ENCODE measurements around the gene LRRTM4. TPM values are rescaled to one million over a fixed set of nuclear protein-coding genes. Genes with fewer than 3 reads are reported as not detected.

The LRRTM4 gene
- polyA plus RNA-seq, 1 donor (not counting 4 experiments of a cell fraction or from before 2014, with no cell fraction given) = not detected

DNA sequence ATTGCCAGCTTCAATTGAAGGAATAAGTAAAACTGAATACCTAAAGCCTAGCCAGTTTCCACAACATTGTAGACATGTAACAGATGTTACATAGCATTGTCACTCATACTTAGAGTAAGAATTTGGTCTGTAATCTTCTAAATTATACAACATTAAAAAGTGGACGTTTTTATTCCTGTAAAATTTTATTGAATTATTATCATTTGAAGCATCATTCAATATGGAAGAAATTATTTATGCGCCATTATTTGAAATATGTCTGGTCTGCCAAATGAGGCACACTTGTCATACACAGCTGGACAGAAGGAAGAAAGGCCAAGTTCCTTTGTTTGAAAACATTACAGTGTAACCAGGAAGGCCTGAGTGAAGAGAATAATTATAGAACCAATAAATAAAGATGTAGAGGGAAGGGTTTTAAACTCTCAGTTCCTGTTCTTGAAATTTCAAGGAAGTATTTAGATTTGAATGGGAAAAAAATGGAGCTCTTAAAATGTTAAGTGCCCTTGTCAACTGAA lies 575.5 kb downstream of the LRRTM4 start:
- H3K79me2 ChIP-seq (ENCODE audit: control insufficient read depth, insufficient read depth, low read length) = no peaks in the 10 kb centered on the region
- no peaks in the 10 kb centered on the region for H3K9me1 ChIP-seq (ENCODE audit: control insufficient read depth, extremely low read depth, insufficient read depth, low read length)
- no peak overlapping the region for H2AFZ ChIP-seq (ENCODE audit: control insufficient read depth, low read length)
- H3K27ac ChIP-seq (ENCODE audit: control insufficient read depth, insufficient read depth, low read length) = no peak overlapping the region
- no peaks in the 10 kb centered on the region for H3K36me3 ChIP-seq (ENCODE audit: control insufficient read depth in 2 of 2, extremely low read depth in 1 of 2, insufficient read depth in 2 of 2, low read length in 2 of 2)
- TF ChIP-seq, protein P1, sequence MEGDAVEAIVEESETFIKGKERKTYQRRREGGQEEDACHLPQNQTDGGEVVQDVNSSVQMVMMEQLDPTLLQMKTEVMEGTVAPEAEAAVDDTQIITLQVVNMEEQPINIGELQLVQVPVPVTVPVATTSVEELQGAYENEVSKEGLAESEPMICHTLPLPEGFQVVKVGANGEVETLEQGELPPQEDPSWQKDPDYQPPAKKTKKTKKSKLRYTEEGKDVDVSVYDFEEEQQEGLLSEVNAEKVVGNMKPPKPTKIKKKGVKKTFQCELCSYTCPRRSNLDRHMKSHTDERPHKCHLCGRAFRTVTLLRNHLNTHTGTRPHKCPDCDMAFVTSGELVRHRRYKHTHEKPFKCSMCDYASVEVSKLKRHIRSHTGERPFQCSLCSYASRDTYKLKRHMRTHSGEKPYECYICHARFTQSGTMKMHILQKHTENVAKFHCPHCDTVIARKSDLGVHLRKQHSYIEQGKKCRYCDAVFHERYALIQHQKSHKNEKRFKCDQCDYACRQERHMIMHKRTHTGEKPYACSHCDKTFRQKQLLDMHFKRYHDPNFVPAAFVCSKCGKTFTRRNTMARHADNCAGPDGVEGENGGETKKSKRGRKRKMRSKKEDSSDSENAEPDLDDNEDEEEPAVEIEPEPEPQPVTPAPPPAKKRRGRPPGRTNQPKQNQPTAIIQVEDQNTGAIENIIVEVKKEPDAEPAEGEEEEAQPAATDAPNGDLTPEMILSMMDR (optimal IDR thresholded peaks at IDR 0.05 in 1 of 3, IDR thresholded peaks at IDR 0.05 in 1 of 3, conservative IDR thresholded peaks at IDR 0.05 in 1 of 3; ENCODE audit: extremely low read depth in 1 of 3, insufficient read depth in 2 of 3, low read length in 3 of 3) = no peak
- TF ChIP-seq EZH2 (IDR thresholded peaks at IDR 0.05; ENCODE audit: low read length) = no peak
- H3K4me3 ChIP-seq (ENCODE audit: control insufficient read depth in 2 of 3, extremely low read depth in 1 of 3, insufficient read depth in 2 of 3, low read depth in 1 of 3, low read length in 3 of 3) = no peak overlapping the region
- dilution Hi-C loops (cut with MboI; ENCODE audit: extremely low pct_ligation_motif_present, low sequenced_read_pairs) = no loop called here
- no peak overlapping the region for H3K9ac ChIP-seq (ENCODE audit: control insufficient read depth, extremely low read depth, insufficient read depth, low read length)
- H4K20me1 ChIP-seq (ENCODE audit: control insufficient read depth, extremely low read depth, insufficient read depth, low read length) = no peaks in the 10 kb centered on the region
- H3K4me2 ChIP-seq (ENCODE audit: control insufficient read depth, extremely low read depth, insufficient read depth, low read depth, low read length) = no peak overlapping the region
- FAIRE-seq (no peak), DNase-seq (ENCODE audit: low read depth, low spot score) (no peak)
- no peaks in the 10 kb centered on the region for H3K4me1 ChIP-seq (ENCODE audit: control insufficient read depth, extremely low read depth, insufficient read depth, low read length)
- no peaks in the 10 kb centered on the region for H3K27me3 ChIP-seq (ENCODE audit: control insufficient read depth, extremely low read depth, insufficient read depth, low read length)
- H3K9me3 ChIP-seq (ENCODE audit: control insufficient read depth, low read depth, low read length) = no peaks in the 10 kb centered on the region

DNA sequence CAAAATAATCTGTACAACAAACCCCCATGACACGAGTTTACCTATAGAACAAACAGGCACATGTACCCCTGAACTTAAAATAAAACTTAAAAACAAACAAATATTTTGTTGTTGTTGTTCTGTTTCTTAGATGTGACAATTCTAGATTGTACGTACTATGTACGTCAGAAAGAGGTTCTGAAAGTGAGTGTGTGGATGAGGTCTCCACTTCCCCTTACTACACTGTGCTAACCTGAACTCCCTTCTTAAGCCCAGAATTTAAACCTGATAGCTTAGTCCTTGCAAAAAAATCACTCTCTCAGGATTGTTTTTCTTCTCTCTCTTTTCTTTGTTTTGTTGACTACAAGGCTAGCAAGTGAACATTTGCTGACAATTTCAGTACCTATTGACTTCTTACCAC lies 581.6 kb downstream of the LRRTM4 start:
- no peaks in the 10 kb centered on the region for H3K79me2 ChIP-seq (ENCODE audit: control insufficient read depth, insufficient read depth, low read length)
- no peak overlapping the region for H3K4me3 ChIP-seq (ENCODE audit: control insufficient read depth in 2 of 3, extremely low read depth in 1 of 3, insufficient read depth in 2 of 3, low read depth in 1 of 3, low read length in 3 of 3)
- FAIRE-seq = no peak
- H4K20me1 ChIP-seq (ENCODE audit: control insufficient read depth, extremely low read depth, insufficient read depth, low read length) = no peaks in the 10 kb centered on the region
- no peaks in the 10 kb centered on the region for H3K9me3 ChIP-seq (ENCODE audit: control insufficient read depth, low read depth, low read length)
- no peaks in the 10 kb centered on the region for H3K9me1 ChIP-seq (ENCODE audit: control insufficient read depth, extremely low read depth, insufficient read depth, low read length)
- dilution Hi-C loops (cut with MboI; ENCODE audit: extremely low pct_ligation_motif_present, low sequenced_read_pairs) = no loop called here
- no peak overlapping the region for H3K4me2 ChIP-seq (ENCODE audit: control insufficient read depth, extremely low read depth, insufficient read depth, low read depth, low read length)
- H3K9ac ChIP-seq (ENCODE audit: control insufficient read depth, extremely low read depth, insufficient read depth, low read length) = no peak overlapping the region
- no peak for DNase-seq (ENCODE audit: low read depth, low spot score)
- H3K27me3 ChIP-seq (ENCODE audit: control insufficient read depth, extremely low read depth, insufficient read depth, low read length) = no peaks in the 10 kb centered on the region
- H3K4me1 ChIP-seq (ENCODE audit: control insufficient read depth, extremely low read depth, insufficient read depth, low read length) = no peaks in the 10 kb centered on the region
- TF ChIP-seq EZH2 (IDR thresholded peaks at IDR 0.05; ENCODE audit: low read length) = no peak
- TF ChIP-seq, protein P1 (optimal IDR thresholded peaks at IDR 0.05 in 1 of 3, IDR thresholded peaks at IDR 0.05 in 1 of 3, conservative IDR thresholded peaks at IDR 0.05 in 1 of 3; ENCODE audit: extremely low read depth in 1 of 3, insufficient read depth in 2 of 3, low read length in 3 of 3) = no peak
- no peaks in the 10 kb centered on the region for H3K36me3 ChIP-seq (ENCODE audit: control insufficient read depth in 2 of 2, extremely low read depth in 1 of 2, insufficient read depth in 2 of 2, low read length in 2 of 2)
- H2AFZ ChIP-seq (ENCODE audit: control insufficient read depth, low read length) = no peak overlapping the region
- H3K27ac ChIP-seq (ENCODE audit: control insufficient read depth, insufficient read depth, low read length) = no peak overlapping the region
